GM12865 (cell line): ENCODE results near the gene NR4A2.

Experiments used
- DNase-seq: peaks from one replicate; pipeline ENCODE4 v3.0.0; 2010; ENCODE audit warnings: low read depth
- H3K4me3 ChIP-seq: 2 replicates; pipeline ENCODE4 v1.5.1; 2011; ENCODE audit warnings: mild to moderate bottlenecking, low read depth, low read length, control low read depth
- TF ChIP-seq, protein P1 (sequence below): IDR thresholded peaks from 2 replicates; pipeline ENCODE4 v1.5.1; 2011; ENCODE audit warnings: low read length, control low read depth, low read depth, inconsistent platforms; ENCODE audit not compliant: insufficient read depth; ENCODE audit errors: missing control alignments

Gene NR4A2

DNA sequence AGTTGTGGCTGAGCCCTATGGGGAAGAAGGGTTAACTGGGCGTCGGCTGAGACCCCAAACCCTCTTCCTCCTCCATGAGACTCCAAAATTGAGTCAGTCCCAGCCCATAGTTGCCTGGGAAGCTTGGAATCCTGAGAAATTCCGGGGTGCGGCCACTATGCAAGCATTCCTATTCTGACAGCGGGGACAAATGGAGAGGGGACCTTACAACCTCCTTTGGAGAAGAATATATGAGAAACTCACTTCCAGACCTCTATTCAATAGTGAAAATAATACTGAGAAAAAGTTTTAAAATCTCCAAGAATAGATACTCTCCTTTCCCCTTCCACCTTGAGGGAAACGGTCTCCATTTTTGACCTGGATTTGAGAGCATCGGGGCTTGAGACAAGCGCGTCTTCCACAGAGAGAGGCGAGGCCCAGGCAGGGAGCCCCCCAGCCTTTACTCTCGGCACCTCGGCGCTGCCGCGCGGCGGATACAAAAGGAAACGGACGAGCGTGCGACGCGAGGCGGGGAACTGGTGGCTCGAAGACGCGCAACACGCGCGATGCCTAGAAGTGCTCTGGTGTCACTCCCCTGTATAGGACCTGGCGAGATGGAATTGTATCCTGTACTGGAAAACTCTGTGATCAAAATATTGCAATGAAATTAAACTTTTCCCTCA, 11.1 kb downstream of the NR4A2 start:
- TF ChIP-seq, protein P1, sequence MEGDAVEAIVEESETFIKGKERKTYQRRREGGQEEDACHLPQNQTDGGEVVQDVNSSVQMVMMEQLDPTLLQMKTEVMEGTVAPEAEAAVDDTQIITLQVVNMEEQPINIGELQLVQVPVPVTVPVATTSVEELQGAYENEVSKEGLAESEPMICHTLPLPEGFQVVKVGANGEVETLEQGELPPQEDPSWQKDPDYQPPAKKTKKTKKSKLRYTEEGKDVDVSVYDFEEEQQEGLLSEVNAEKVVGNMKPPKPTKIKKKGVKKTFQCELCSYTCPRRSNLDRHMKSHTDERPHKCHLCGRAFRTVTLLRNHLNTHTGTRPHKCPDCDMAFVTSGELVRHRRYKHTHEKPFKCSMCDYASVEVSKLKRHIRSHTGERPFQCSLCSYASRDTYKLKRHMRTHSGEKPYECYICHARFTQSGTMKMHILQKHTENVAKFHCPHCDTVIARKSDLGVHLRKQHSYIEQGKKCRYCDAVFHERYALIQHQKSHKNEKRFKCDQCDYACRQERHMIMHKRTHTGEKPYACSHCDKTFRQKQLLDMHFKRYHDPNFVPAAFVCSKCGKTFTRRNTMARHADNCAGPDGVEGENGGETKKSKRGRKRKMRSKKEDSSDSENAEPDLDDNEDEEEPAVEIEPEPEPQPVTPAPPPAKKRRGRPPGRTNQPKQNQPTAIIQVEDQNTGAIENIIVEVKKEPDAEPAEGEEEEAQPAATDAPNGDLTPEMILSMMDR = no peak
- no peak overlapping the region for H3K4me3 ChIP-seq
- no peak for DNase-seq

DNA sequence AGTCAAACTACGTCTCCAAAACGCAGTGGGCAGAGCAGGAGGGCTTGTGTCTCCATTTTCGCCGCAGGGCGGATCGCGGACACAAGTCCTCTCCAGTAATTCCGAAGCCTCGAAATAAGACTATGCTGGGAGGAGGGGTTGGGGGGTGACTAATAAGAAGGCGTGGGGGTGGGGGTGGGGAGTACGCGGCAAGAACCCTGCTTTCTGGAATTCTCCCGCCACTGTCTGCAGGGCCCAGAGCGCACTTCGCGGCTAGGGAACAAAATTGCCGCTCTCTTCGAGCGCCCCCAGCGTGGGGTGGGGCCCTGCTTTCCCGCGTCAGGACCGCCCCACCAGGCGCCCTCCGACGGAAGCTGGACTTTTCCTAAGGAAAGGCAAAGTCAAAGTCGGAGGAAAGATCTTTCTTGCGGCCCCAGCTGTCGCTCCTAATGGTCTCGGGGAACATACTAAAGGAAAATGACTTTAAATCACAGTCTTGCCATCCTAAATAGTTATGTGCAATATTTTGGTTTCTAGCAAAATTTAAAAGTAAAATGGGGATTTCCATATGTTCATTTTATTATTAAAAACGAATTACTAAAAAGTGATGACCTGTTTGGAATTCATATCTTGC, 11.9 kb downstream of the NR4A2 start:
- H3K4me3 ChIP-seq = no peak overlapping the region
- DNase-seq = no peak
- TF ChIP-seq, protein P1 = no peak

DNA sequence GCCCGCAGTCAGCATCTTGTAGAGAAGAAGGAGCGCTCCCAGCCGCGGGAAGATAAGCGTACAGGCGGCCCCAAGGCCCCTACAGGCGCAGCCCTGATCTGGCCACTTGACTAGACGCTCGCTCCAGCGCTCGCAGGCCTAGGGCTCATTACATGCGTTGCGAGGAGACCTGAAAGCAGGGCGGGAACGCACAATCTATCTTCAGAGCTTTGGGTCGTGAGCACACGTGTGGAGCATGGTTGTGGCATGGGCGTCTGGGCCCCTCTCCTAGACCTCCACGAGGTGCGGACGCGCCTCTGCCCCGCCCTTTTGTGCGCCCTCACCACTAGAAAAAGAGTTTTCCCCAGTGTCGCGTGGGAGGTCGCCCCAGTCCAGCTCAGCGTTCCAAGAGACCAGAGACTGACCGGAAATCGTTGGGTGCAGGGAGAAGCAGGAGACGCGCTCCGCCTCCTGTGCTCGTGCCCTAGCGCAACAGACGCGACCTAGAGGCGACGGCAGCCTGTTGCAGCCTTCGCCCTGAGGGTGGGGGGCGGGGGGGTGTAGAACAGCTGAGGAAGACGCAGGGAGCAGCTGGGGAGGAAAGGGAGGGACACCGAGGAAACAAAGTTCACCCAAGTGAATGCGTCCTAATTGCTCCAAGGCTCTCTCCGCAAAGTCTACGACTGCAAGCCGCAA, 12.6 kb downstream of the NR4A2 start:
- H3K4me3 ChIP-seq = no peak overlapping the region
- TF ChIP-seq, protein P1 = no peak
- no peak for DNase-seq

DNA sequence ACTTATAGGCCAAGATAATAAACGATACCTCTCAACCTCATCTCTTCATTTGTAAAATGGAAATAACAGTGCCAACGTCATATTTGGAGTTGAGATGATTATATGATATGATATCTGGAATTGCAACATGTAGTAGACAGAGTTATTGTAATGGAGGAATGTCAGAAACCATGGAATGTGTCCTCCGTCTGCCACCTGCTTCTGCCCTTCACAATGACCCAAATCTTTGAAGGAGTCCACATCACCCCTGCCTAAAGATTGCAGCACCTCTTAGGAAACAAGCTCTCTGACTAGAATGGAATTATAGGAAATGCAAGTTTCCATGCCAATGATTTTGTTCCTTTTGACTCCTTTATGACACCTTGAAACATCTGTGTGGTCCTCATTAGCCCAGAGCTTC, 14.9 kb downstream of the NR4A2 start:
- H3K4me3 ChIP-seq = no peak overlapping the region
- TF ChIP-seq, protein P1 = no peak
- DNase-seq = no peak

DNA sequence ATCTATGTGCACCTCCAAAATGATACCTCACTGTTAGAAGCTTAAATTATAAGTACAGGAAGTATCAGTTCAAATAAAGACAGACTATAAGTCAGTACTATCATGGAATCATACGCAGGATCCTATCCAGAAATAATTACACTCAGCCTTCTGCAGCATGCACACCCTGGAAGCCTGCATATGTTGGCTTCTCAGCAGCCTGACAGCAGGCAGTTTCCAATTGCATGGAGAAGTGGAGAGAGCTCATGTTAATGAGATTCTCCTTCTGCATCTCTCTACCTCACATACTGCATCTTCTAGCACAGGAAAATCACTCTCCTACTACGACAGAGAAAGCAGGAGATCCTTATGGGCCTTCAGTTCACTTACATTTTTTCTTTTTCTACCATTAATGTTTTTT, 20.5 kb downstream of the NR4A2 start:
- no peak for DNase-seq
- TF ChIP-seq, protein P1 = no peak
- H3K4me3 ChIP-seq = no peak overlapping the region

DNA sequence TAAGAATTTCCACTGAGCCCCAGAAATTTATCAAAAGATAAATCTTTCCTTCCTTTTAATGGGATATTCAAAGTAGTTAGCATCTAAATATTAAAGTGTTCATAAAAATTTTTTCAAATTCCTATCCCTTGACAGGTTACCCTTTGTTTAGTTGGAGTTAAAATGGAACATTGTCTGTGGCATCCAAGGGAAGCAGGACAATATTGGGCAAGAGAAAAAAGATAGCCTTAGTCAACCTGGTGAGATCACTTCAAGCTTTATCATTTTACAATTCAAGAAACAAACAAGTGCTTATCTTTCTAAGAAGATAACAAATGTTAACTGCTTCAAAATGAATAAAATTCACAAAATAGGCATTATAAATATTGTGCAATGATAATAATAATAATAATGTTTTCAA, 21.7 kb downstream of the NR4A2 start:
- DNase-seq = no peak
- no peak overlapping the region for H3K4me3 ChIP-seq
- TF ChIP-seq, protein P1 = no peak
